H1 (cell line): ENCODE measurements around the gene UNC13C. TPM values are rescaled to one million over a fixed set of nuclear protein-coding genes. Genes with fewer than 3 reads are reported as not detected.

ENCODE experiments used
- CHD7 ChIP-seq: fragments of 300-600 bp; sonication (generic); IDR thresholded peaks from 2 replicates; pipeline ENCODE4 v1.7.1; 2012; ENCODE audit warnings: low read length, moderate library complexity, mild to moderate bottlenecking, inconsistent platforms; ENCODE audit not compliant: insufficient replicate concordance
- RAD21 ChIP-seq, 2 experiments: IDR thresholded peaks in 1 of 2; conservative IDR thresholded peaks in 1 of 2; 2 replicates each; pipeline ENCODE4 v1.6.1; 2011; ENCODE audit warnings: low read depth in 2 of 2, low read length in 2 of 2, improper control_type of control experiment in 1 of 2, inconsistent platforms in 1 of 2, mild to moderate bottlenecking in 1 of 2, moderate library complexity in 1 of 2
- SP1 ChIP-seq: IDR thresholded peaks from 2 replicates; pipeline ENCODE4 v1.6.1; 2011; ENCODE audit warnings: low read depth, low read length
- polyA plus RNA-seq, 7 experiments: library from polyadenylated mRNA; depleted of rRNA in 3 of 7; stranded (reverse) in 5 of 7; unstranded in 2 of 7; fragments of >200 nt in 5 of 7; fragments of 200-250 nt in 2 of 7; gene quantifications; 1 replicate in 5 of 7; 2 replicates in 1 of 7; 4 replicates in 1 of 7; pipeline versions ENCODE4 v1.2.1 to v1.2.3, GENCODE V29; 2011 to 2013; ENCODE audit warnings: missing spikeins in 2 of 7, mixed read lengths in 2 of 7
- total RNA-seq: library from RNA; stranded (reverse); fragmentation: NEBNext Ultra II Directional; extraction: Animal tissue kit (Norgen Biotek cat#: 25700); gene quantifications from 2 replicates; pipeline ENCODE4 v1.2.1, GENCODE V29; 2021

Gene UNC13C
- total and polyA plus RNA-seq, 2 of the 8 experiments (the other 6 are each of a cell fraction or from before 2014, with no cell fraction given), result 0.02 to 0.13 TPM

DNA sequence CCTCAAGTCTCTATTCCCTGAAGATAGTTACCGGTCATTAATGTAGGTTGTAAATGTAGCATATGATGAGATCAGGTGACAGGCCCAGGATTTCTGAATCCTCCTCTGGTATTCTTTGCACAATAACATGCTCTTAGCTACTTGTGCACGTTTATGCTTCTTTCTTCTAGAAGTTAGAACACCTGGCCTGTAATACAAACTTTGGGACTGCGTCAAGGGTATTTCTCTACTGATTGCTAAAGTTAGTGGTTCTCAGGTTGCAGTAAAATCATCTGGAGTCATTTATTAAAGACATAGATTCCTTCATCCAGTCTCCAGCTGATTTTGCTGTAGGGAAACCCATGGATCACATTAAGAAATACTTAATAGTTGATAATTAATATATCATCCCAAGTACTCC is 48.0 kb downstream of the UNC13C start (continued):
- TF ChIP-seq CHD7, result no peak
- no peak for TF ChIP-seq SP1
- TF ChIP-seq RAD21 (IDR thresholded peaks at IDR 0.05 in 1 of 2, conservative IDR thresholded peaks at IDR 0.05 in 1 of 2; ENCODE audit: low read depth in 2 of 2, low read length in 2 of 2), result no peak
